CD14-positive monocyte (primary cell): ENCODE results near the gene TPPP2. TPM values are rescaled to one million over a fixed set of nuclear protein-coding genes. Genes with fewer than 3 reads are reported as not detected.

ENCODE experiments used
- DNase-seq, 3 donors: peaks; one replicate each; pipeline ENCODE4 v3.0.0-alpha.2; 2011 to 2022
- H2AFZ ChIP-seq: 2 replicates; pipeline ENCODE4 v1.6.0; 2012; ENCODE audit warnings: mild to moderate bottlenecking, low read depth, low read length, inconsistent platforms; ENCODE audit not compliant: insufficient read depth, poor library complexity, severe bottlenecking
- H3K27ac ChIP-seq, 2 donors: 1 replicate in 1 of 2; 2 replicates in 1 of 2; pipeline ENCODE4 v1.5.1; 2012 to 2013; ENCODE audit warnings: low read length in 2 of 2, control low read depth in 1 of 2, inconsistent platforms in 1 of 2, low read depth in 1 of 2, mild to moderate bottlenecking in 1 of 2
- H3K27me3 ChIP-seq, 2 donors: one replicate each; pipeline versions ENCODE4 v1.6.0 to v1.6.1; 2011 to 2013; ENCODE audit warnings: low read length in 2 of 2; ENCODE audit not compliant: control insufficient read depth in 2 of 2, insufficient read depth in 2 of 2
- H3K36me3 ChIP-seq, 2 donors: replicated peaks in 1 of 2; 1 replicate in 1 of 2; 2 replicates in 1 of 2; pipeline versions ENCODE4 v1.5.1 to v1.6.1; 2012 to 2013; ENCODE audit warnings: low read length in 2 of 2, control low read depth in 1 of 2, inconsistent platforms in 1 of 2, mild to moderate bottlenecking in 1 of 2; ENCODE audit not compliant: insufficient read depth in 2 of 2, control insufficient read depth in 1 of 2
- H3K4me1 ChIP-seq, 2 donors: 1 replicate in 1 of 2; 2 replicates in 1 of 2; pipeline versions ENCODE4 v1.5.1 to v1.6.1; 2012 to 2013; ENCODE audit warnings: low read length in 2 of 2, control low read depth in 1 of 2, inconsistent platforms in 1 of 2, mild to moderate bottlenecking in 1 of 2, moderate library complexity in 1 of 2; ENCODE audit not compliant: insufficient read depth in 2 of 2, control insufficient read depth in 1 of 2
- H3K4me2 ChIP-seq: replicated peaks from 2 replicates; pipeline ENCODE3; 2012; ENCODE audit warnings: low read length, moderate library complexity, mild to moderate bottlenecking; ENCODE audit not compliant: poor library complexity, severe bottlenecking; ENCODE audit errors: extremely low read depth
- H3K4me3 ChIP-seq, 3 experiments: fragments of 200-600 bp in 1 of 3; sonication (generic) in 1 of 3; replicated peaks in 1 of 3; 1 replicate in 2 of 3; 2 replicates in 1 of 3; pipeline ENCODE4 v1.5.1; 2011 to 2013; ENCODE audit warnings: low read length in 3 of 3, mild to moderate bottlenecking in 3 of 3, control low read depth in 2 of 3, low read depth in 2 of 3, inconsistent platforms in 1 of 3, moderate library complexity in 1 of 3
- H3K79me2 ChIP-seq: 2 replicates; pipeline ENCODE4 v1.6.0; 2012; ENCODE audit warnings: mild to moderate bottlenecking, control low read depth, inconsistent platforms, low read length, moderate library complexity; ENCODE audit not compliant: insufficient read depth
- H3K9ac ChIP-seq: 2 replicates; pipeline ENCODE4 v1.6.0; 2017; ENCODE audit warnings: low read length, mild to moderate bottlenecking; ENCODE audit not compliant: insufficient read depth, poor library complexity, severe bottlenecking
- H3K9me3 ChIP-seq, 2 donors: replicated peaks in 1 of 2; 1 replicate in 1 of 2; 2 replicates in 1 of 2; pipeline versions ENCODE4 v1.5.1 to v1.6.1; 2012 to 2013; ENCODE audit warnings: low read length in 2 of 2, control low read depth in 1 of 2; ENCODE audit not compliant: control insufficient read depth in 1 of 2, insufficient read depth in 1 of 2
- H4K20me1 ChIP-seq: 2 replicates; pipeline ENCODE4 v1.6.0; 2012; ENCODE audit warnings: mild to moderate bottlenecking, low read length, control low read depth, moderate library complexity; ENCODE audit not compliant: insufficient read depth
- H3K27ac Mint-ChIP-seq, 7 donors: one replicate each; pipeline ENCODE4 v1.8.0; 2020; ENCODE audit warnings: mild to moderate bottlenecking in 7 of 7, mixed read lengths in 7 of 7, moderate library complexity in 6 of 7, inconsistent platforms in 2 of 7
- H3K27me3 Mint-ChIP-seq, 3 donors: one replicate each; pipeline ENCODE4 v1.8.0; 2021 to 2022; ENCODE audit warnings: low read depth in 3 of 3, mild to moderate bottlenecking in 3 of 3, mixed read lengths in 3 of 3, moderate library complexity in 3 of 3, inconsistent platforms in 1 of 3
- H3K36me3 Mint-ChIP-seq, 2 donors: one replicate each; pipeline ENCODE4 v1.8.0; 2020; ENCODE audit warnings: mixed read lengths in 2 of 2, inconsistent platforms in 1 of 2, mild to moderate bottlenecking in 1 of 2
- H3K4me1 Mint-ChIP-seq: one replicate; pipeline ENCODE4 v1.8.0; 2020; ENCODE audit warnings: mild to moderate bottlenecking, mixed read lengths
- H3K4me3 Mint-ChIP-seq, 2 donors: one replicate each; pipeline ENCODE4 v1.8.0; 2020; ENCODE audit warnings: mild to moderate bottlenecking in 2 of 2, mixed read lengths in 2 of 2, moderate library complexity in 1 of 2
- H3K9me3 Mint-ChIP-seq, 7 donors: one replicate each; pipeline ENCODE4 v1.8.0; 2020 to 2022; ENCODE audit warnings: mixed read lengths in 7 of 7, mild to moderate bottlenecking in 6 of 7, moderate library complexity in 6 of 7, inconsistent platforms in 2 of 7
- CTCF ChIP-seq: fragments of 200-600 bp; IDR thresholded peaks from one replicate; pipeline ENCODE4 v1.8.0; 2022; ENCODE audit warnings: antibody characterized with exemption, mild to moderate bottlenecking
- WGBS: methylation state at CpG from one replicate; pipeline ENCODE4 v1.1.5; 2013; ENCODE audit warnings: missing lambda C conversion rate; ENCODE audit not compliant: insufficient coverage; 5-methylcytosine and 5-hydroxymethylcytosine counted together
- intact Hi-C, 2 donors: fragments of 100-400 bp; cut with micrococcal nuclease; formaldehyde crosslinking; loops; one replicate each; pipeline versions ENCODE4 v1.15.0 to v1.15.1; 2023
- polyA plus RNA-seq, 3 donors: library from polyadenylated mRNA; depleted of rRNA in 1 of 3; unstranded in 2 of 3; stranded (reverse) in 1 of 3; fragments of 300-500 nt in 2 of 3; fragments of >200 nt in 1 of 3; fragmentation: Illumina TruSeq in 2 of 3; gene quantifications; 1 replicate in 2 of 3; 2 replicates in 1 of 3; pipeline ENCODE4 v1.2.3, GENCODE V29; 2012 to 2021

TPPP2 gene
- polyA plus RNA-seq, 3 donors: not detected

- Histone ChIP-seq H3K4me1 (peaks cover 40 to 45% of the 10 kb centered on the region in 2 donors), H3K36me3 (peaks cover 4 to 12% of the 10 kb centered on the region in 2 donors), H3K9me3 (no peaks in the 10 kb centered on the region), H3K27ac (peak overlapping the region; percentile 14 to 94), H3K27me3 (peaks cover 0 to 11% of the 10 kb centered on the region in 2 donors), H3K9ac (peak overlapping the region; percentile 86), H4K20me1 (peaks cover under 1% of the 10 kb centered on the region), H3K4me3 (peak overlapping the region; percentile 30 to 95 (median 53)), H2AFZ (peak overlapping the region; percentile 83), H3K79me2 (peaks cover 28% of the 10 kb centered on the region), H3K4me2 (peak overlapping the region; percentile 82)
- Mint-ChIP-seq H3K4me1 (peaks cover 46% of the 10 kb centered on the region), H3K27me3 (peaks cover 16 to 21% (median 19%) of the 10 kb centered on the region in 3 donors), H3K4me3 (peak overlapping the region; percentile 90 to 91), H3K27ac (peak overlapping the region in 5 of 7 donors; percentile 89 to 97 (median 92)), H3K9me3 (peaks cover 0 to 2% (median 0%) of the 10 kb centered on the region in 7 donors), H3K36me3 (peaks cover 9 to 10% of the 10 kb centered on the region in 2 donors)
- peak; percentile 57 to 79 (median 73) for DNase-seq
- intact Hi-C loops: loop anchor here (1.0 to 10.0 kb wide), 4 partner anchors 18 to 54 kb away; partner anchors contain the start of gene TMEM253 (in 1 of the 2)
- TF ChIP-seq CTCF: peak; percentile 75
- 4% methylated on average over 31 of the region's 45 CpGs for WGBS
Observed at GRCh38 chr14:21068521-21069387, 38.7 kb downstream of the TPPP2 start.

- TF ChIP-seq CTCF: no peak
- peak overlapping the region; percentile 30 to 95 (median 53) for H3K4me3 ChIP-seq
- peaks cover 6% of the 10 kb centered on the region for H4K20me1 ChIP-seq
- Mint-ChIP-seq H3K36me3 (peaks cover 14 to 15% of the 10 kb centered on the region in 2 donors), H3K27ac (peak overlapping the region; percentile 73 to 97 (median 89)), H3K4me1 (peaks cover 46% of the 10 kb centered on the region), H3K9me3 (peaks cover 0 to 3% (median 0%) of the 10 kb centered on the region in 7 donors), H3K27me3 (peaks cover 16 to 21% (median 19%) of the 10 kb centered on the region in 3 donors), H3K4me3 (peak overlapping the region; percentile 90 to 91)
- H3K79me2 ChIP-seq: peaks cover 36% of the 10 kb centered on the region
- intact Hi-C loops: loop anchor here (2.0 to 10.0 kb wide), 4 partner anchors 17 to 55 kb away; partner anchors contain the start of gene TMEM253 (in 1 of the 2)
- no peaks in the 10 kb centered on the region for H3K9me3 ChIP-seq
- DNase-seq: peak in 2 of 3 donors; percentile 29 to 30
- peak overlapping the region; percentile 14 to 94 for H3K27ac ChIP-seq
- peaks cover 0 to 11% of the 10 kb centered on the region in 2 donors for H3K27me3 ChIP-seq
- peaks cover 40 to 45% of the 10 kb centered on the region in 2 donors for H3K4me1 ChIP-seq
- 0% methylated on average over 33 of the region's 40 CpGs for WGBS
- peak overlapping the region; percentile 83 for H2AFZ ChIP-seq
- H3K9ac ChIP-seq: peak overlapping the region; percentile 86
- peak overlapping the region; percentile 82 for H3K4me2 ChIP-seq
- peaks cover 12 to 20% of the 10 kb centered on the region in 2 donors for H3K36me3 ChIP-seq
Observed at GRCh38 chr14:21069388-21070082, 39.5 kb downstream of the TPPP2 start.
